K562 (cell line): ENCODE measurements around the gene ZNF616. TPM values are rescaled to one million over a fixed set of nuclear protein-coding genes. Genes with fewer than 3 reads are reported as not detected.

ENCODE experiments used
- BACH1 ChIP-seq: fragments of 200-800 bp; sonication (Bioruptor generic); IDR thresholded peaks from 2 replicates; pipeline ENCODE4 v1.6.1; 2016; ENCODE audit warnings: missing genetic modification characterization, missing compliant biosample characterization
- CBX5 ChIP-seq: IDR thresholded peaks from 2 replicates; pipeline ENCODE4 v1.6.1; 2014; ENCODE audit warnings: low read depth, borderline replicate concordance
- CC2D1A ChIP-seq: fragments of 450-650 bp; IDR thresholded peaks from 2 replicates; pipeline ENCODE4 v1.6.1; 2017; ENCODE audit warnings: mild to moderate bottlenecking
- DACH1 ChIP-seq: fragments of 450-650 bp; IDR thresholded peaks from 2 replicates; pipeline ENCODE4 v1.6.1; 2018; ENCODE audit not compliant: partially characterized antibody
- GATA2 ChIP-seq: sonication (generic); formaldehyde crosslinking; IDR thresholded peaks from 2 replicates; pipeline ENCODE4 v1.4.0; 2020; ENCODE audit warnings: mild to moderate bottlenecking, missing genetic modification reagents
- MEIS2 ChIP-seq: fragments of 450-650 bp; IDR thresholded peaks from 2 replicates; pipeline ENCODE4 v1.6.1; 2014; ENCODE audit warnings: mild to moderate bottlenecking; ENCODE audit not compliant: partially characterized antibody
- POLR2B ChIP-seq: fragments of 450-650 bp; IDR thresholded peaks from 2 replicates; pipeline ENCODE4 v1.6.1; 2018; ENCODE audit warnings: low read depth; ENCODE audit not compliant: partially characterized antibody
- SIRT6 ChIP-seq: IDR thresholded peaks from one replicate; pipeline ENCODE4 v1.6.1; 2012; ENCODE audit warnings: low read depth, mild to moderate bottlenecking, control low read depth, inconsistent platforms, low read length, moderate library complexity
- THAP7 ChIP-seq: fragments of 250-450 bp; sonication (Bioruptor Pico); IDR thresholded peaks from 2 replicates; pipeline ENCODE4 v1.5.0; 2021
- TRIM24 ChIP-seq, 2 experiments: fragments of 450-650 bp; IDR thresholded peaks; 2 replicates each; pipeline ENCODE4 v1.6.1; 2016
- ZBTB8A ChIP-seq: fragments of 450-650 bp; IDR thresholded peaks from 2 replicates; pipeline ENCODE4 v1.6.1; 2018; ENCODE audit warnings: mild to moderate bottlenecking, moderate library complexity; ENCODE audit not compliant: partially characterized antibody
- ZFPM2 ChIP-seq: fragments of 250-450 bp; sonication (Bioruptor Pico); IDR thresholded peaks from 2 replicates; pipeline ENCODE4 v1.5.1; 2022; ENCODE audit warnings: mild to moderate bottlenecking
- ZNF197 ChIP-seq: fragments of 200-800 bp; sonication (Bioruptor generic); IDR thresholded peaks from 2 replicates; pipeline ENCODE4 v1.6.1; 2016; ENCODE audit warnings: low read depth, missing genetic modification characterization, missing compliant biosample characterization
- polyA plus RNA-seq, 8 experiments: library from polyadenylated mRNA; depleted of rRNA in 4 of 8; stranded (reverse) in 5 of 8; unstranded in 3 of 8; fragments of >200 nt; fragmentation: Nextera tagmentation in 2 of 8; fragmentation: Illumina TruSeq in 1 of 8; extraction: Ambion mirVana in 2 of 8; extraction: Trizol in 1 of 8; gene quantifications; 2 replicates each; pipeline versions ENCODE4 v1.2.1 to v1.2.3, GENCODE V29; 2011 to 2014; ENCODE audit warnings: inconsistent platforms in 1 of 8, missing spikeins in 1 of 8
- total RNA-seq, 7 experiments: library from RNA; depleted of rRNA in 6 of 7; stranded (reverse); fragments of >200 nt in 6 of 7; fragmentation: Illumina TruSeq in 2 of 7; extraction: Trizol in 2 of 7; gene quantifications; 2 replicates each; pipeline versions ENCODE4 v1.2.1 to v1.2.3, GENCODE V29; 2011 to 2021; ENCODE audit warnings: low replicate concordance in 1 of 7
- TF ChIP-seq, protein P1 (sequence below), 2 experiments: fragments of 450-650 bp in 1 of 2; IDR thresholded peaks; 2 replicates each; pipeline ENCODE4 v1.6.1; 2011 to 2017; ENCODE audit warnings: low read depth in 2 of 2, antibody characterized with exemption in 1 of 2, borderline replicate concordance in 1 of 2, low read length in 1 of 2, mild to moderate bottlenecking in 1 of 2, mixed read lengths in 1 of 2; ENCODE audit not compliant: control insufficient read depth in 1 of 2
- TF ChIP-seq, protein P2 (sequence below): fragments of 250-450 bp; sonication (Bioruptor Pico); IDR thresholded peaks from 2 replicates; pipeline ENCODE4 v1.8.0; 2021; ENCODE audit warnings: moderate library complexity, mild to moderate bottlenecking, inconsistent platforms

Gene ZNF616
- total and polyA plus RNA-seq, 9 of the 15 experiments (the other 6 are each of a cell fraction or from before 2014, with no cell fraction given): 3.4 to 13.0 (median 6.7) TPM

- no peak for TF ChIP-seq BACH1 (tag)
- TF ChIP-seq CBX5: 0 out of 2 replicates have a peak, but pooled peaks have one; percentile 48
- no peak for TF ChIP-seq DACH1
- TF ChIP-seq POLR2B: no peak
- no peak for TF ChIP-seq MEIS2
- no peak for TF ChIP-seq THAP7 (CRISPR knock-in tag)
- TF ChIP-seq, protein P1, sequence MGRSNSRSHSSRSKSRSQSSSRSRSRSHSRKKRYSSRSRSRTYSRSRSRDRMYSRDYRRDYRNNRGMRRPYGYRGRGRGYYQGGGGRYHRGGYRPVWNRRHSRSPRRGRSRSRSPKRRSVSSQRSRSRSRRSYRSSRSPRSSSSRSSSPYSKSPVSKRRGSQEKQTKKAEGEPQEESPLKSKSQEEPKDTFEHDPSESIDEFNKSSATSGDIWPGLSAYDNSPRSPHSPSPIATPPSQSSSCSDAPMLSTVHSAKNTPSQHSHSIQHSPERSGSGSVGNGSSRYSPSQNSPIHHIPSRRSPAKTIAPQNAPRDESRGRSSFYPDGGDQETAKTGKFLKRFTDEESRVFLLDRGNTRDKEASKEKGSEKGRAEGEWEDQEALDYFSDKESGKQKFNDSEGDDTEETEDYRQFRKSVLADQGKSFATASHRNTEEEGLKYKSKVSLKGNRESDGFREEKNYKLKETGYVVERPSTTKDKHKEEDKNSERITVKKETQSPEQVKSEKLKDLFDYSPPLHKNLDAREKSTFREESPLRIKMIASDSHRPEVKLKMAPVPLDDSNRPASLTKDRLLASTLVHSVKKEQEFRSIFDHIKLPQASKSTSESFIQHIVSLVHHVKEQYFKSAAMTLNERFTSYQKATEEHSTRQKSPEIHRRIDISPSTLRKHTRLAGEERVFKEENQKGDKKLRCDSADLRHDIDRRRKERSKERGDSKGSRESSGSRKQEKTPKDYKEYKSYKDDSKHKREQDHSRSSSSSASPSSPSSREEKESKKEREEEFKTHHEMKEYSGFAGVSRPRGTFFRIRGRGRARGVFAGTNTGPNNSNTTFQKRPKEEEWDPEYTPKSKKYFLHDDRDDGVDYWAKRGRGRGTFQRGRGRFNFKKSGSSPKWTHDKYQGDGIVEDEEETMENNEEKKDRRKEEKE (IDR thresholded peaks at IDR 0.05; ENCODE audit: borderline replicate concordance in 1 of 2, control insufficient read depth in 1 of 2, low read depth in 2 of 2, low read length in 1 of 2): no peak
- TF ChIP-seq ZFPM2: no peak
- TF ChIP-seq ZNF197 (CRISPR knock-in tag): no peak
- TF ChIP-seq, protein P2, sequence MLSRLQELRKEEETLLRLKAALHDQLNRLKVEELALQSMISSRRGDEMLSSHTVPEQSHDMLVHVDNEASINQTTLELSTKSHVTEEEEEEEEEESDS: no peak
- TF ChIP-seq GATA2 (CRISPR knock-in tag): no peak
- no peak for TF ChIP-seq SIRT6
- no peak for TF ChIP-seq CC2D1A
- 0 out of 4 replicates have a peak, but pooled peaks of 1 of the 2 experiments have one; percentile 38 for TF ChIP-seq TRIM24 (IDR thresholded peaks at IDR 0.05)
- no peak for TF ChIP-seq ZBTB8A
These were observed 24.1 kb downstream of the ZNF616 start (continued) for GRCh38 chr19:52115526-52116053.
